Measurements from ENCODE around the gene MAPK10. TPM values are rescaled to one million over a fixed set of nuclear protein-coding genes. Genes with fewer than 3 reads are reported as not detected.

The MAPK10 gene
- total and polyA plus RNA-seq, 10 of the 15 experiments (the other 5 are each of a cell fraction or from before 2014, with no cell fraction given), result 1.1 to 4.2 (median 2.4) TPM

- DNase-seq (ENCODE audit: low read depth, low spot score) (no peak), FAIRE-seq (no peak), ATAC-seq (no peak; the same call in 2 of the 3 replicates)
- no peak overlapping the region for H2AFZ ChIP-seq (ENCODE audit: control insufficient read depth, low read depth, low read length)
- no peaks in the 10 kb centered on the region for H3K4me1 ChIP-seq (ENCODE audit: control insufficient read depth, insufficient read depth, low read length)
- no peaks in the 10 kb centered on the region for H3K36me3 ChIP-seq (ENCODE audit: control insufficient read depth in 2 of 2, insufficient read depth in 2 of 2, low read length in 1 of 2)
- ChIA-PET RAD21 (ENCODE audit: unreplicated experiment) (interaction anchor here (1.0 to 1.4 kb wide), 2 partner anchors 47 to 883 kb away, joined by 4 read pairs; no protein-coding TSS in a partner anchor), POLR2A (no interaction called here), CTCF (interaction anchor here (0.9 to 3.1 kb wide), 4 partner anchors 42 to 884 kb away, joined by 3 to 13 read pairs (median 9); no protein-coding TSS in a partner anchor), SMC1A (ENCODE audit: uncharacterized antibody, unreplicated experiment) (interaction anchor here (1.0 to 2.7 kb wide), 4 partner anchors 14 to 820 kb away, joined by 3 to 11 read pairs (median 6); no protein-coding TSS in a partner anchor)
- H3K9ac ChIP-seq (ENCODE audit: control insufficient read depth, insufficient read depth, low read length), result no peak overlapping the region
- intact Hi-C loops (cut with micrococcal nuclease; ENCODE audit: unreplicated experiment), result loop anchor here (2.0 to 10.0 kb wide), 5 partner anchors 74 to 883 kb away; no protein-coding TSS in a partner anchor
- no peaks in the 10 kb centered on the region for H4K20me1 ChIP-seq (ENCODE audit: control insufficient read depth, insufficient read depth)
- no peaks in the 10 kb centered on the region for H3K9me3 ChIP-seq (replicated peaks; ENCODE audit: control insufficient read depth, insufficient read depth, low read length)
- no peak overlapping the region for H3K27ac ChIP-seq (ENCODE audit: control insufficient read depth, insufficient read depth)
- BruUV-seq (replicated peaks), result no TSS peak
- in situ Hi-C loops (cut with MboI), result no loop called here
- 7% methylated on average over 2 of the region's 2 CpGs for WGBS (ENCODE audit: insufficient coverage, insufficient replicate concordance, low lambda C conversion rate, missing lambda C conversion rate)
- H3K79me2 ChIP-seq (ENCODE audit: control insufficient read depth, insufficient read depth, low read length), result no peaks in the 10 kb centered on the region
- no peak for TF ChIP-seq EGR1 (IDR thresholded peaks at IDR 0.05; ENCODE audit: borderline replicate concordance in 1 of 2, low read depth in 2 of 2, low read length in 2 of 2)
- no peak for TF ChIP-seq SRF (IDR thresholded peaks at IDR 0.05; ENCODE audit: low read depth in 2 of 2, low read length in 2 of 2)
- TF ChIP-seq ZSCAN29 (IDR thresholded peaks at IDR 0.05), result no peak
- no peak for TF ChIP-seq TARDBP (IDR thresholded peaks at IDR 0.05; ENCODE audit: borderline replicate concordance)
- no peak for TF ChIP-seq SKIL (IDR thresholded peaks at IDR 0.05; ENCODE audit: low read depth, poor library complexity, severe bottlenecking)
- no peak for TF ChIP-seq TAF1 (IDR thresholded peaks at IDR 0.05; ENCODE audit: borderline replicate concordance, low read depth, low read length)
- TF ChIP-seq MYB (IDR thresholded peaks at IDR 0.05; ENCODE audit: borderline replicate concordance, low read depth, low read length), result no peak
- no peak for TF ChIP-seq CEBPZ (IDR thresholded peaks at IDR 0.05; ENCODE audit: low read depth, low read length)
- TF ChIP-seq, protein P1, sequence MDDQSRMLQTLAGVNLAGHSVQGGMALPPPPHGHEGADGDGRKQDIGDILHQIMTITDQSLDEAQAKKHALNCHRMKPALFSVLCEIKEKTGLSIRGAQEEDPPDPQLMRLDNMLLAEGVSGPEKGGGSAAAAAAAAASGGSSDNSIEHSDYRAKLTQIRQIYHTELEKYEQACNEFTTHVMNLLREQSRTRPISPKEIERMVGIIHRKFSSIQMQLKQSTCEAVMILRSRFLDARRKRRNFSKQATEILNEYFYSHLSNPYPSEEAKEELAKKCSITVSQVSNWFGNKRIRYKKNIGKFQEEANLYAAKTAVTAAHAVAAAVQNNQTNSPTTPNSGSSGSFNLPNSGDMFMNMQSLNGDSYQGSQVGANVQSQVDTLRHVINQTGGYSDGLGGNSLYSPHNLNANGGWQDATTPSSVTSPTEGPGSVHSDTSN (IDR thresholded peaks at IDR 0.05; ENCODE audit: insufficient replicate concordance, low read depth, low read length), result no peak
- TF ChIP-seq CREB1 (IDR thresholded peaks at IDR 0.05; ENCODE audit: low read depth), result no peak
- no peak overlapping the region for H3K4me2 ChIP-seq (ENCODE audit: control insufficient read depth, insufficient read depth)
- no peak overlapping the region for H3K4me3 ChIP-seq
- H3K27me3 ChIP-seq (replicated peaks in 1 of 2; ENCODE audit: control insufficient read depth in 2 of 2, insufficient read depth in 2 of 2, low read length in 1 of 2), result no peaks in the 10 kb centered on the region
These were observed 392.0 kb downstream of the MAPK10 start for GRCh38 chr4:85967872-85968271.

Data from GM12878 (cell line).